Uterus (tissue), 2 donors: Measurements from ENCODE around the gene FASN.

Experiments used
- POLR2A ChIP-seq, 2 donors: fragments of 450-650 bp; IDR thresholded peaks; one replicate each; pipeline ENCODE4 v1.6.1; 2016; ENCODE audit warnings: antibody characterized with exemption in 2 of 2, mild to moderate bottlenecking in 1 of 2, moderate library complexity in 1 of 2
- TF ChIP-seq, protein P1 (sequence below), 4 experiments: fragments of 200-600 bp in 2 of 4; fragments of 450-650 bp in 2 of 4; sonication (generic) in 2 of 4; IDR thresholded peaks; one replicate each; pipeline ENCODE4 v1.5.1; 2016 to 2019; ENCODE audit warnings: antibody characterized with exemption in 4 of 4, mild to moderate bottlenecking in 2 of 4, moderate library complexity in 1 of 4

DNA sequence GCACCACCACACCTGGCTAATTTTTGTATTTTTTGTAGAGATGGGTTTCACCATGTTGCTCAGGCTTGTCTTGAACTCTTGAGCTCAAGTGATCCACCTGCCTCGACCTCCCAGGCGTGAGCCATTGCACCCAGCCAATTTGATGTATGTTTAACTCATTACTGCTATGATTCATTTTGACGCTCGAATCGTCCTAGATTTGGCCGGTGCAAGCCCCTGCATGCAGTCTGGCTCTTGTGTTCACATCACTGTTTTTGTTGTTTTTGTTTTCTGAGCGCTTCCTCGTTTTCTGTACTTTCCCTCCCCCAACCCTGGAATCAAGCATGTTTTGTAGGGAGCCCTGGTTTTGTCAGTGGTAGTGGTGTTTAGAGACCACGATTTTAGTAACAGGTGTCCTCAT is 24.6 kb downstream of the FASN start:
- TF ChIP-seq, protein P1, sequence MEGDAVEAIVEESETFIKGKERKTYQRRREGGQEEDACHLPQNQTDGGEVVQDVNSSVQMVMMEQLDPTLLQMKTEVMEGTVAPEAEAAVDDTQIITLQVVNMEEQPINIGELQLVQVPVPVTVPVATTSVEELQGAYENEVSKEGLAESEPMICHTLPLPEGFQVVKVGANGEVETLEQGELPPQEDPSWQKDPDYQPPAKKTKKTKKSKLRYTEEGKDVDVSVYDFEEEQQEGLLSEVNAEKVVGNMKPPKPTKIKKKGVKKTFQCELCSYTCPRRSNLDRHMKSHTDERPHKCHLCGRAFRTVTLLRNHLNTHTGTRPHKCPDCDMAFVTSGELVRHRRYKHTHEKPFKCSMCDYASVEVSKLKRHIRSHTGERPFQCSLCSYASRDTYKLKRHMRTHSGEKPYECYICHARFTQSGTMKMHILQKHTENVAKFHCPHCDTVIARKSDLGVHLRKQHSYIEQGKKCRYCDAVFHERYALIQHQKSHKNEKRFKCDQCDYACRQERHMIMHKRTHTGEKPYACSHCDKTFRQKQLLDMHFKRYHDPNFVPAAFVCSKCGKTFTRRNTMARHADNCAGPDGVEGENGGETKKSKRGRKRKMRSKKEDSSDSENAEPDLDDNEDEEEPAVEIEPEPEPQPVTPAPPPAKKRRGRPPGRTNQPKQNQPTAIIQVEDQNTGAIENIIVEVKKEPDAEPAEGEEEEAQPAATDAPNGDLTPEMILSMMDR (IDR thresholded peaks at IDR 0.05), result no peak
- TF ChIP-seq POLR2A (IDR thresholded peaks at IDR 0.05), result no peak
